Measurements from ENCODE around the gene AOC3. TPM values are rescaled to one million over a fixed set of nuclear protein-coding genes. Genes with fewer than 3 reads are reported as not detected.
A peak's percentile ranks its signal among the peaks of the same experiment; 100 is the strongest.

AOC3 gene
- total and polyA plus RNA-seq, 2 of the 13 experiments (the other 11 are each of a cell fraction or from before 2014, with no cell fraction given) = 8.7 to 51.7 TPM

DNA sequence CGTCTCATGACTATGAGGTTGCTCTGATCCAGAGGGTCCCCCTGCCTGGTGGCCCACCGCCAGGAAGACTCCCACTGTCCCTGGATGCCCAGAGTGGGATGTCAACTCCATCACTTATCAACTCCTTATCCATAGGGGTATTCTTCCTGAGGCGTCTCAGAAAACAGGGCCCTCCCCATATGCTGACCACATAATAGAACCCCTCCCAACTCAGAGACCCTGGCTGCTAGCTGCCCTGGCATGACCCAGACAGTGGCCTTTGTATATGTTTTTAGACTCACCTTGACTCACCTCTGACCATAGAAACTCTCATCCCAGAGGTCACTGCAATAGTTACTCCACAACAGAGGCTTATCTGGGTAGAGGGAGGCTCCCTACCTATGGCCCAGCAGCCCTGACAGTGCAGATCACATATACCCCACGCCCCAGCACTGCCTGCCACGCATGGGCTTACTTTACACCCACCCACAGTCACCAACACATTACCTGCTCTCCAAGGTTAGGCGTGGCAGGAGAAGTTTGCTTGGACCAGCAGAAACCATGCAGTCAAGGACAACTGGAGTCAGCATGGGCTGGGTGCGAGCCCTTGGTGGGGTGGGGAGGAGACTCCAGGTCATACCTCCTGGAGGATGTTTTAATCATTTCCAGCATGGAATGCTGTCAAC is 47.3 kb downstream of the AOC3 start (continued):
- TF ChIP-seq MZF1 (CRISPR knock-in tag; IDR thresholded peaks at IDR 0.05; ENCODE audit: borderline replicate concordance) (no peak), PAX8 (CRISPR knock-in tag; IDR thresholded peaks at IDR 0.05; ENCODE audit: borderline replicate concordance) (no peak), ZNF644 (CRISPR knock-in tag; IDR thresholded peaks at IDR 0.05; ENCODE audit: low read depth) (no peak), RARA (CRISPR knock-in tag; IDR thresholded peaks at IDR 0.05) (peak; percentile 94), FOXP1 (IDR thresholded peaks at IDR 0.05) (no peak), FOXP1 (CRISPR knock-in tag; IDR thresholded peaks at IDR 0.05) (0 out of 2 replicates have a peak, but pooled peaks have one; percentile 32), ZNF572 (CRISPR knock-in tag; IDR thresholded peaks at IDR 0.05) (no peak), NCOR1 (IDR thresholded peaks at IDR 0.05; ENCODE audit: borderline replicate concordance, low read length) (peak; percentile 51; the same call in 1 of the 2 replicates), HDAC2 (CRISPR knock-in tag; IDR thresholded peaks at IDR 0.05) (no peak), SALL1 (CRISPR knock-in tag; IDR thresholded peaks at IDR 0.05) (peak; percentile 80), ZNF510 (CRISPR knock-in tag; IDR thresholded peaks at IDR 0.05; ENCODE audit: low read depth) (no peak), ZNF484 (CRISPR knock-in tag; IDR thresholded peaks at IDR 0.05; ENCODE audit: borderline replicate concordance, low read depth) (no peak), CTCF (CRISPR knock-in tag; IDR thresholded peaks at IDR 0.05) (no peak), ZMYM3 (CRISPR knock-in tag; IDR thresholded peaks at IDR 0.05) (peak; percentile 35; the same call in 1 of the 2 replicates), PAF1 (CRISPR knock-in tag; IDR thresholded peaks at IDR 0.05) (no peak), MEIS2 (CRISPR knock-in tag; IDR thresholded peaks at IDR 0.05) (peak; percentile 38; the same call in 1 of the 2 replicates), HNF4G (IDR thresholded peaks at IDR 0.05; ENCODE audit: borderline replicate concordance, low read depth, low read length) (no peak), HNF4G (CRISPR knock-in tag; IDR thresholded peaks at IDR 0.05; ENCODE audit: borderline replicate concordance, low read depth) (peak; percentile 70; the same call in 1 of the 2 replicates), U2AF2 (IDR thresholded peaks at IDR 0.05; ENCODE audit: low read depth, low read length) (no peak), XBP1 (CRISPR knock-in tag; IDR thresholded peaks at IDR 0.05) (no peak), KDM1A (CRISPR knock-in tag; IDR thresholded peaks at IDR 0.05) (no peak), ZNF335 (CRISPR knock-in tag; IDR thresholded peaks at IDR 0.05) (no peak), PHF5A (CRISPR knock-in tag; IDR thresholded peaks at IDR 0.05; ENCODE audit: low read depth, unreplicated experiment) (no peak), NR2F6 (IDR thresholded peaks at IDR 0.05) (peak; percentile 71), NR2F6 (CRISPR knock-in tag; IDR thresholded peaks at IDR 0.05) (peak; percentile 54; the same call in 1 of the 2 replicates)
- TF ChIP-seq, protein P1, sequence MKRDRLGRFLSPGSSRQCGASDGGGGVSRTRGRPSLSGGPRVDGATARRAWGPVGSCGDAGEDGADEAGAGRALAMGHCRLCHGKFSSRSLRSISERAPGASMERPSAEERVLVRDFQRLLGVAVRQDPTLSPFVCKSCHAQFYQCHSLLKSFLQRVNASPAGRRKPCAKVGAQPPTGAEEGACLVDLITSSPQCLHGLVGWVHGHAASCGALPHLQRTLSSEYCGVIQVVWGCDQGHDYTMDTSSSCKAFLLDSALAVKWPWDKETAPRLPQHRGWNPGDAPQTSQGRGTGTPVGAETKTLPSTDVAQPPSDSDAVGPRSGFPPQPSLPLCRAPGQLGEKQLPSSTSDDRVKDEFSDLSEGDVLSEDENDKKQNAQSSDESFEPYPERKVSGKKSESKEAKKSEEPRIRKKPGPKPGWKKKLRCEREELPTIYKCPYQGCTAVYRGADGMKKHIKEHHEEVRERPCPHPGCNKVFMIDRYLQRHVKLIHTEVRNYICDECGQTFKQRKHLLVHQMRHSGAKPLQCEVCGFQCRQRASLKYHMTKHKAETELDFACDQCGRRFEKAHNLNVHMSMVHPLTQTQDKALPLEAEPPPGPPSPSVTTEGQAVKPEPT (CRISPR knock-in tag; IDR thresholded peaks at IDR 0.05; ENCODE audit: low read depth) = no peak
- TF ChIP-seq, protein P2, sequence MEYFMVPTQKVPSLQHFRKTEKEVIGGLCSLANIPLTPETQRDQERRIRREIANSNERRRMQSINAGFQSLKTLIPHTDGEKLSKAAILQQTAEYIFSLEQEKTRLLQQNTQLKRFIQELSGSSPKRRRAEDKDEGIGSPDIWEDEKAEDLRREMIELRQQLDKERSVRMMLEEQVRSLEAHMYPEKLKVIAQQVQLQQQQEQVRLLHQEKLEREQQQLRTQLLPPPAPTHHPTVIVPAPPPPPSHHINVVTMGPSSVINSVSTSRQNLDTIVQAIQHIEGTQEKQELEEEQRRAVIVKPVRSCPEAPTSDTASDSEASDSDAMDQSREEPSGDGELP (IDR thresholded peaks at IDR 0.05; ENCODE audit: borderline replicate concordance, low read depth) = no peak

Data from HepG2 (cell line).